ENCODE measurements around the gene UQCRHL. TPM values are rescaled to one million over a fixed set of nuclear protein-coding genes. Genes with fewer than 3 reads are reported as not detected.
"Not testable (repeated sequence)": the region's sequence is repeated elsewhere in the genome, so short reads cannot be mapped to it uniquely, and the experiment has no call there.

The UQCRHL gene
- total RNA-seq, 1 donor from 2014 or later: 4.8 TPM

DNA sequence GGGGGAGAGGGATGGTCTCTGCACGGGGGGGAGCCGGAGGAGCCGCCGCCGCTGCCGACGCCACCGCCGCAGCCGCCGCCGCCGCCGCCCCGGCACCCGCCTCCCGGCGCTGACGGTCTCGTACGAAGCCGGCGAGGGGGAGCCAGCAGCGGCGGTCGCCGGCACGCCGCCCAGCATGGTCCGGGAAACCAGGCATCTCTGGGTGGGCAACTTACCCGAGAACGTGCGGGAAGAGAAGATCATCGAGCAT, 40.4 kb upstream of the UQCRHL start:
- no peak overlapping the region for H3K9ac ChIP-seq
- no peaks in the 10 kb centered on the region for H3K27me3 ChIP-seq
- Mint-ChIP-seq H3K27me3 (ENCODE audit: insufficient read depth, low read depth) (peaks cover 9% of the 10 kb centered on the region), H3K27ac (no peak overlapping the region), H3K36me3 (no peaks in the 10 kb centered on the region), H3K9me3 (no peaks in the 10 kb centered on the region), H3K4me1 (peaks cover 59% of the 10 kb centered on the region), H3K4me3 (peak overlapping the region; percentile 82)
- H3K79me2 ChIP-seq (ENCODE audit: low read depth): peaks cover 68% of the 10 kb centered on the region
- peak overlapping the region; percentile 84 for H3K4me3 ChIP-seq
- no peak overlapping the region for H2AFZ ChIP-seq (replicated peaks)
- H3K36me3 ChIP-seq: no peaks in the 10 kb centered on the region
- TF ChIP-seq EZH2phosphoT487 (IDR thresholded peaks at IDR 0.05) (no peak), EZH2 (IDR thresholded peaks at IDR 0.05) (no peak)
- TF ChIP-seq, protein P1, sequence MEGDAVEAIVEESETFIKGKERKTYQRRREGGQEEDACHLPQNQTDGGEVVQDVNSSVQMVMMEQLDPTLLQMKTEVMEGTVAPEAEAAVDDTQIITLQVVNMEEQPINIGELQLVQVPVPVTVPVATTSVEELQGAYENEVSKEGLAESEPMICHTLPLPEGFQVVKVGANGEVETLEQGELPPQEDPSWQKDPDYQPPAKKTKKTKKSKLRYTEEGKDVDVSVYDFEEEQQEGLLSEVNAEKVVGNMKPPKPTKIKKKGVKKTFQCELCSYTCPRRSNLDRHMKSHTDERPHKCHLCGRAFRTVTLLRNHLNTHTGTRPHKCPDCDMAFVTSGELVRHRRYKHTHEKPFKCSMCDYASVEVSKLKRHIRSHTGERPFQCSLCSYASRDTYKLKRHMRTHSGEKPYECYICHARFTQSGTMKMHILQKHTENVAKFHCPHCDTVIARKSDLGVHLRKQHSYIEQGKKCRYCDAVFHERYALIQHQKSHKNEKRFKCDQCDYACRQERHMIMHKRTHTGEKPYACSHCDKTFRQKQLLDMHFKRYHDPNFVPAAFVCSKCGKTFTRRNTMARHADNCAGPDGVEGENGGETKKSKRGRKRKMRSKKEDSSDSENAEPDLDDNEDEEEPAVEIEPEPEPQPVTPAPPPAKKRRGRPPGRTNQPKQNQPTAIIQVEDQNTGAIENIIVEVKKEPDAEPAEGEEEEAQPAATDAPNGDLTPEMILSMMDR (IDR thresholded peaks at IDR 0.05): no peak
- H3K9me3 ChIP-seq (ENCODE audit: low read depth): no peaks in the 10 kb centered on the region
- H3K4me1 ChIP-seq: peaks cover 30% of the 10 kb centered on the region
- DNase-seq (ENCODE audit: low spot score): no peak
- peak overlapping the region; percentile 90 for H3K27ac ChIP-seq
- H4K20me1 ChIP-seq (ENCODE audit: low read depth): peaks cover 15% of the 10 kb centered on the region
- H3K4me2 ChIP-seq: peak overlapping the region; percentile 82
- H3F3A ChIP-seq (ENCODE audit: low read depth): peaks cover 69% of the 10 kb centered on the region

DNA sequence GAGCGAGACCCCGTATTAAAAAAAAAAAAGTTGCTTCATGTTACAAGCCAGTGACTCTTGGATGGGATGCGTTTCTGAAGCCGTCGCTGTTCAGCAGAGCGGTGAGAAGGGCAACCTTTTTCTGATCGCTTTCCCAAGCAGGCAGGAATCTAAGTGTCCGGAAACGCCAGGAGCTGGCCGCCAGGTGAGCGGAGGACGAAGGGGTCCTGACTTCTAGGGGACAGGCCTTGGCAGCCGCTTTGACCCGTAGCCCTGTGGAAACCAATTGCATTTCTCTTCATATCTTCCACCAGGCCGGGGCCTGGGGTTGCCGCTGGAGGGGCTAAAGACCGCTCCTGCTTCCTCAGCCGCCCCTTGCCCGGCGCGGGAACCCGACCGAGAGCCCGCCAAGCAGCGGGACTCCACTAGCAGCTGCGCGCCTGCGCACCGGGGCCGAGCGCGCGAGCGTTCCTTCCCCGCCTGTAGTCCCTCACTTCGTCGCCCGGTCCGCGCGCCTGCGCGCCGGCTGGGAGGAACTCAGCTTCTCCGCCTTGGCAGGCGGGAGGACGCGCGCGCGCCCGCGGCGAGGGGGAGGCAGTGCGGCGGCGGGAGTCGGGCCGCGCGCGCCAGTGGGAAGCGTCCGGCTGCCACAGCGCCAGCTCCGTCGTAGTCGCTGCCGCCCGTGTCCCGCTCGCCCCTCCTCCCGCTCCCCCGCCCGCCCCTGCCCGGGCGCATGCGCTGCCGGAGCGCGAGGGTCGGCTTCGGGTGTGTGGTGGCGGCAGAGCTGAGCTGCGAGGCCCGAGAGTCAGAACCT, 39.8 kb upstream of the UQCRHL start, which contains the start of gene SPEN:
Gene SPEN, plus strand, starts transcription at position 608 of the 793 bp plus-strand sequence. CDS start 361 bp downstream, outside the sequence.
- Histone ChIP-seq H3K79me2 (ENCODE audit: low read depth) (peaks cover 63% of the 10 kb centered on the region), H3K4me3 (peak within 1 kb of the TSS; percentile 84)

DNA sequence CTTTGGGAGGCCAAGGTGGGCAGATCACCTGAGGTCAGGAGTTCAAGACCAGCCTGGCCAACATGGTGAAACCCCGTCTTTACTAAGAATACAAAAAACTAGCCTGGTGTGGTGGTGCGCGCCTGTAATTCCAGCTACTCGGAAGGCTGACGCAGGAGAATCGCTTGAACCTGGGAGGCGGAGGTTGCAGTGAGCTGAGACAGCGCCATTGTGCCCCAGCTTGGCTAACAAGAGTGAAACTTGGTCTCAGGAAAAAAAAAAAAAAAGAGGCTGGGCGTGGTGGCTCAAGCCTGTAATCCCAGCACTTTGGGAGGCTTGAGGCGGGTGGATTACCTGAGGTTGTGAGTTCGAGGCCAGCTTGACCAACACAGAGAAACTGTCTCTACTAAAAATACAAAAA, 38.6 kb upstream of the UQCRHL start:
- not testable (repeated sequence) for H3K27ac Mint-ChIP-seq; H3K36me3 Mint-ChIP-seq; H3K27me3 Mint-ChIP-seq (ENCODE audit: insufficient read depth, low read depth); H3K9me3 ChIP-seq (ENCODE audit: low read depth); H2AFZ ChIP-seq (replicated peaks); H3K27me3 ChIP-seq; DNase-seq (ENCODE audit: low spot score); H3K9me3 Mint-ChIP-seq; H3K4me2 ChIP-seq; H3K9ac ChIP-seq; H3K27ac ChIP-seq; H3K4me3 ChIP-seq; H4K20me1 ChIP-seq (ENCODE audit: low read depth); H3K36me3 ChIP-seq
- peaks cover 42% of the 10 kb centered on the region for H3K4me1 Mint-ChIP-seq
- H3K4me1 ChIP-seq: peaks cover 16% of the 10 kb centered on the region
- peaks cover 62% of the 10 kb centered on the region for H3F3A ChIP-seq (ENCODE audit: low read depth)
- H3K4me3 Mint-ChIP-seq: peak overlapping the region; percentile 94
- peaks cover 50% of the 10 kb centered on the region for H3K79me2 ChIP-seq (ENCODE audit: low read depth)

More for the DNA sequence above, 39.8 kb upstream of the UQCRHL start, which contains the start of gene SPEN:
- H3K4me2 ChIP-seq: peak within 1 kb of the TSS; percentile 82
- H3K9me3 Mint-ChIP-seq: no peaks in the 10 kb centered on the region
- peak; percentile 99 for DNase-seq (ENCODE audit: low spot score)
- no peaks in the 10 kb centered on the region for H3K9me3 ChIP-seq (ENCODE audit: low read depth)
- peak within 1 kb of the TSS; percentile 94 for H3K27ac ChIP-seq
- H3K27me3 Mint-ChIP-seq (ENCODE audit: insufficient read depth, low read depth): peaks cover 9% of the 10 kb centered on the region
- no peaks in the 10 kb centered on the region for H3K36me3 ChIP-seq
- peak within 1 kb of the TSS; percentile 86 for H2AFZ ChIP-seq (replicated peaks)
- H3K27ac Mint-ChIP-seq: peak within 1 kb of the TSS; percentile 100
- TF ChIP-seq EZH2phosphoT487 (IDR thresholded peaks at IDR 0.05) (no peak), EZH2 (IDR thresholded peaks at IDR 0.05) (no peak)
- TF ChIP-seq, protein P1 (IDR thresholded peaks at IDR 0.05): no peak
- H3K4me1 ChIP-seq: peaks cover 28% of the 10 kb centered on the region
- peaks cover 10% of the 10 kb centered on the region for H4K20me1 ChIP-seq (ENCODE audit: low read depth)
- H3K27me3 ChIP-seq: no peaks in the 10 kb centered on the region
- peak within 1 kb of the TSS; percentile 55 for H3K9ac ChIP-seq
- no peaks in the 10 kb centered on the region for H3K36me3 Mint-ChIP-seq
- peaks cover 69% of the 10 kb centered on the region for H3F3A ChIP-seq (ENCODE audit: low read depth)
- H3K4me1 Mint-ChIP-seq: peaks cover 54% of the 10 kb centered on the region
- peak within 1 kb of the TSS; percentile 99 for H3K4me3 Mint-ChIP-seq

Data from neural progenitor cell (in vitro differentiated cells).